ENCODE data around the gene ATG5.

DNA sequence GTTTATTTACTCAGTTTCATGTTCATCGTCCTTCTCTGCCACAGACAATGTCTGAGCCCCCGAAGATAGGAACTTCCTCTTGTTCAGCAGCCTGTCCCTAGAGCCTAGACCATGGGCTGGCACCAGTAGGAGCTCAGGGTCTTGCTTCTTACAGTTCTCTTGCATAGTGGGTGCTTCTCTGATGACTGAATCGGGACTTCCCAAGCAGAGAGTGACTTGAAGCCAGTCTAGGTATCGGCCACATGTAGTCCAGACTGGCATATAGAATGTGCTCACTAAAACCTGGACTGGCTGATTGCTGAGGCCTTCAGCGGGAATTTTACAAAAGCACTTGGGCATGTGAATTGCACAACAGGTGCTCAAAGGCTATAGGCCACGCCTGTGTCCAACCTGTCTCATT is 187.4 kb downstream of the ATG5 start:
- no peak for TF ChIP-seq EZH2phosphoT487 (IDR thresholded peaks at IDR 0.05; ENCODE audit: borderline replicate concordance)
- TF ChIP-seq, protein P1, sequence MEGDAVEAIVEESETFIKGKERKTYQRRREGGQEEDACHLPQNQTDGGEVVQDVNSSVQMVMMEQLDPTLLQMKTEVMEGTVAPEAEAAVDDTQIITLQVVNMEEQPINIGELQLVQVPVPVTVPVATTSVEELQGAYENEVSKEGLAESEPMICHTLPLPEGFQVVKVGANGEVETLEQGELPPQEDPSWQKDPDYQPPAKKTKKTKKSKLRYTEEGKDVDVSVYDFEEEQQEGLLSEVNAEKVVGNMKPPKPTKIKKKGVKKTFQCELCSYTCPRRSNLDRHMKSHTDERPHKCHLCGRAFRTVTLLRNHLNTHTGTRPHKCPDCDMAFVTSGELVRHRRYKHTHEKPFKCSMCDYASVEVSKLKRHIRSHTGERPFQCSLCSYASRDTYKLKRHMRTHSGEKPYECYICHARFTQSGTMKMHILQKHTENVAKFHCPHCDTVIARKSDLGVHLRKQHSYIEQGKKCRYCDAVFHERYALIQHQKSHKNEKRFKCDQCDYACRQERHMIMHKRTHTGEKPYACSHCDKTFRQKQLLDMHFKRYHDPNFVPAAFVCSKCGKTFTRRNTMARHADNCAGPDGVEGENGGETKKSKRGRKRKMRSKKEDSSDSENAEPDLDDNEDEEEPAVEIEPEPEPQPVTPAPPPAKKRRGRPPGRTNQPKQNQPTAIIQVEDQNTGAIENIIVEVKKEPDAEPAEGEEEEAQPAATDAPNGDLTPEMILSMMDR (conservative IDR thresholded peaks at IDR 0.05; ENCODE audit: low read length), result no peak

Measured in Loucy (cell line).